Smooth muscle cell (in vitro differentiated cells): ENCODE data around the gene RPL22L1. TPM values are rescaled to one million over a fixed set of nuclear protein-coding genes. Genes with fewer than 3 reads are reported as not detected.

Source experiments
- DNase-seq: peaks from one replicate; lab custom pipeline; 2025; ENCODE audit not compliant: unreplicated experiment; lab: John Stamatoyannopoulos, UW
- H2AFZ ChIP-seq: fragments of 200-600 bp; sonication (generic); 2 replicates; pipeline ENCODE4 v1.6.0; 2016; ENCODE audit warnings: antibody characterized with exemption, low read depth, mild to moderate bottlenecking
- H3F3A ChIP-seq: fragments of 200-600 bp; sonication (generic); 2 replicates; pipeline ENCODE4 v1.6.0; 2017; ENCODE audit warnings: antibody characterized with exemption, low read depth
- H3K27ac ChIP-seq: fragments of 200-600 bp; sonication (generic); 2 replicates; pipeline ENCODE4 v1.5.1; 2016; ENCODE audit warnings: low read depth, mild to moderate bottlenecking
- H3K27me3 ChIP-seq: fragments of 200-600 bp; sonication (generic); 2 replicates; pipeline ENCODE4 v1.6.1; 2016; ENCODE audit warnings: low read depth, mild to moderate bottlenecking
- H3K36me3 ChIP-seq: fragments of 200-600 bp; sonication (generic); 2 replicates; pipeline ENCODE4 v1.5.1; 2016; ENCODE audit warnings: low read depth
- H3K4me1 ChIP-seq: fragments of 200-600 bp; sonication (generic); 2 replicates; pipeline ENCODE4 v1.5.1; 2016; ENCODE audit warnings: low read depth
- H3K4me2 ChIP-seq: fragments of 200-600 bp; sonication (generic); 2 replicates; pipeline ENCODE4 v1.6.0; 2016; ENCODE audit warnings: mild to moderate bottlenecking
- H3K4me3 ChIP-seq: fragments of 200-600 bp; sonication (generic); 2 replicates; pipeline ENCODE4 v1.5.1; 2016; ENCODE audit warnings: mild to moderate bottlenecking
- H3K79me2 ChIP-seq: fragments of 200-600 bp; sonication (generic); 2 replicates; pipeline ENCODE4 v1.6.0; 2016; ENCODE audit warnings: low read depth, mild to moderate bottlenecking
- H3K9ac ChIP-seq: fragments of 200-600 bp; sonication (generic); 2 replicates; pipeline ENCODE4 v1.6.0; 2016; ENCODE audit warnings: low read depth
- H3K9me3 ChIP-seq: fragments of 200-600 bp; sonication (generic); replicated peaks from 2 replicates; pipeline ENCODE4 v1.5.1; 2016; ENCODE audit warnings: low read depth
- H4K20me1 ChIP-seq: fragments of 200-600 bp; sonication (generic); 2 replicates; pipeline ENCODE4 v1.6.0; 2016; ENCODE audit warnings: low read depth
- CTCF ChIP-seq: fragments of 200-600 bp; sonication (generic); IDR thresholded peaks from 2 replicates; pipeline ENCODE4 v1.5.1; 2017; ENCODE audit warnings: borderline replicate concordance, mild to moderate bottlenecking, antibody characterized with exemption; ENCODE audit not compliant: insufficient read depth, poor library complexity, severe bottlenecking
- WGBS: methylation state at CpG from one replicate; pipeline ENCODE4 v1.1.7; 2016; ENCODE audit warnings: low lambda C conversion rate; 5-methylcytosine and 5-hydroxymethylcytosine counted together
- polyA plus RNA-seq: library from polyadenylated mRNA; unstranded; fragments of >200 nt; fragmentation: Nextera tagmentation; extraction: Ambion mirVana; gene quantifications from 2 replicates; pipeline ENCODE4 v1.2.1, GENCODE V29; 2016
- total RNA-seq: library from RNA; depleted of rRNA; stranded (reverse); fragments of >200 nt; gene quantifications from 2 replicates; pipeline ENCODE4 v1.2.3, GENCODE V29; 2014

Gene RPL22L1
- total and polyA plus RNA-seq, 2 experiments from 2014 or later: 22.3 to 118 TPM

GRCh38 chr3:170863816-170864215 is 6.2 kb downstream of the RPL22L1 start:
- Histone ChIP-seq H3F3A (peaks cover 40% of the 10 kb centered on the region), H4K20me1 (peaks cover 24% of the 10 kb centered on the region), H3K9ac (no peak overlapping the region), H3K4me1 (peaks cover 17% of the 10 kb centered on the region), H3K79me2 (peaks cover 13% of the 10 kb centered on the region), H3K4me2 (no peak overlapping the region), H2AFZ (no peak overlapping the region), H3K27ac (no peak overlapping the region), H3K36me3 (peaks cover 15% of the 10 kb centered on the region), H3K4me3 (no peak overlapping the region), H3K27me3 (no peaks in the 10 kb centered on the region), H3K9me3 (no peaks in the 10 kb centered on the region)
- TF ChIP-seq CTCF: no peak
- 87% methylated on average over 4 of the region's 4 CpGs for WGBS
- DNase-seq: no peak

GRCh38 chr3:170862618-170863374 is 7.2 kb downstream of the RPL22L1 start:
- no peak for TF ChIP-seq CTCF
- peaks cover 14% of the 10 kb centered on the region for H4K20me1 ChIP-seq
- H3K79me2 ChIP-seq: peaks cover 3% of the 10 kb centered on the region
- H3K4me1 ChIP-seq: peaks cover 7% of the 10 kb centered on the region
- no peak overlapping the region for H3K4me2 ChIP-seq
- no peak overlapping the region for H3K4me3 ChIP-seq
- no peak overlapping the region for H3K27ac ChIP-seq
- peaks cover 13% of the 10 kb centered on the region for H3K36me3 ChIP-seq
- H3F3A ChIP-seq: peaks cover 40% of the 10 kb centered on the region
- DNase-seq: no peak
- no peak overlapping the region for H2AFZ ChIP-seq
- H3K27me3 ChIP-seq: no peaks in the 10 kb centered on the region
- no peaks in the 10 kb centered on the region for H3K9me3 ChIP-seq
- 78% methylated on average over 10 of the region's 10 CpGs for WGBS
- H3K9ac ChIP-seq: no peak overlapping the region

- H2AFZ ChIP-seq: no peak overlapping the region
- WGBS: 95% methylated on average over 5 of the region's 5 CpGs
- H3K36me3 ChIP-seq: no peaks in the 10 kb centered on the region
- no peaks in the 10 kb centered on the region for H4K20me1 ChIP-seq
- H3K9ac ChIP-seq: no peak overlapping the region
- no peak for DNase-seq
- H3K4me2 ChIP-seq: no peak overlapping the region
- no peaks in the 10 kb centered on the region for H3K9me3 ChIP-seq
- H3K4me3 ChIP-seq: no peak overlapping the region
- no peaks in the 10 kb centered on the region for H3K4me1 ChIP-seq
- no peak for TF ChIP-seq CTCF
- H3F3A ChIP-seq: peaks cover under 1% of the 10 kb centered on the region
- no peak overlapping the region for H3K27ac ChIP-seq
- H3K79me2 ChIP-seq: no peaks in the 10 kb centered on the region
- H3K27me3 ChIP-seq: no peaks in the 10 kb centered on the region
Measured at GRCh38 chr3:170858599-170858998, 11.4 kb downstream of the RPL22L1 start.

GRCh38 chr3:170852324-170852723 is 17.7 kb downstream of the RPL22L1 start:
- no peak overlapping the region for H3K27ac ChIP-seq
- H4K20me1 ChIP-seq: no peaks in the 10 kb centered on the region
- H3K4me2 ChIP-seq: no peak overlapping the region
- H3K9me3 ChIP-seq: no peaks in the 10 kb centered on the region
- H3K9ac ChIP-seq: no peak overlapping the region
- no peaks in the 10 kb centered on the region for H3K79me2 ChIP-seq
- H3K36me3 ChIP-seq: no peaks in the 10 kb centered on the region
- H2AFZ ChIP-seq: no peak overlapping the region
- no peak overlapping the region for H3K4me3 ChIP-seq
- no peaks in the 10 kb centered on the region for H3K27me3 ChIP-seq
- DNase-seq: no peak
- H3F3A ChIP-seq: no peaks in the 10 kb centered on the region
- WGBS: 29% methylated on average over 4 of the region's 4 CpGs
- H3K4me1 ChIP-seq: no peaks in the 10 kb centered on the region
- TF ChIP-seq CTCF: no peak
